ENCODE measurements around the gene LMOD3.

The LMOD3 gene

GRCh38 chr3:69082361-69082760 lies 40.0 kb downstream of the LMOD3 start:
- no peak overlapping the region for H3K4me3 ChIP-seq (replicated peaks; ENCODE audit: insufficient read depth, low read length)

GRCh38 chr3:69081583-69082262 lies 40.7 kb downstream of the LMOD3 start:
- TF ChIP-seq GABPA (IDR thresholded peaks at IDR 0.05; ENCODE audit: low read depth): no peak
- no peak for TF ChIP-seq REST (IDR thresholded peaks at IDR 0.05; ENCODE audit: insufficient replicate concordance, low read depth)
- no peak for TF ChIP-seq CTCF (IDR thresholded peaks at IDR 0.05; ENCODE audit: insufficient read depth, low read length)
- TF ChIP-seq POLR2AphosphoS5 (IDR thresholded peaks at IDR 0.05; ENCODE audit: low read depth): no peak
- no peak for TF ChIP-seq SPI1 (IDR thresholded peaks at IDR 0.05; ENCODE audit: borderline replicate concordance, low read depth)
- H3K27ac ChIP-seq (replicated peaks): no peak overlapping the region
- H3K27me3 ChIP-seq (ENCODE audit: insufficient read depth, poor library complexity, severe bottlenecking): no peaks in the 10 kb centered on the region
- H3K4me3 ChIP-seq (replicated peaks; ENCODE audit: insufficient read depth, low read length): no peak overlapping the region
- no peak for DNase-seq (ENCODE audit: low read depth in 1 of 2, low spot score in 1 of 2)

More at GRCh38 chr3:69082361-69082760, 40.0 kb downstream of the LMOD3 start:
- no peaks in the 10 kb centered on the region for H3K27me3 ChIP-seq (ENCODE audit: insufficient read depth, poor library complexity, severe bottlenecking)
- no peak for DNase-seq (ENCODE audit: low read depth in 1 of 2, low spot score in 1 of 2)
- H3K27ac ChIP-seq (replicated peaks): no peak overlapping the region
- no peak for TF ChIP-seq POLR2AphosphoS5 (IDR thresholded peaks at IDR 0.05; ENCODE audit: low read depth)
- no peak for TF ChIP-seq GABPA (IDR thresholded peaks at IDR 0.05; ENCODE audit: low read depth)

GRCh38 chr3:69080233-69080920 lies 42.0 kb downstream of the LMOD3 start, which contains the start of gene UBA3:
Gene UBA3 (minus strand): TSS chr3:69080365. CDS start chr3:69080353, 12 bp downstream.
- TF ChIP-seq REST (IDR thresholded peaks at IDR 0.05; ENCODE audit: insufficient replicate concordance, low read depth) (peak; percentile 48), SPI1 (IDR thresholded peaks at IDR 0.05; ENCODE audit: borderline replicate concordance, low read depth) (no peak), POLR2AphosphoS5 (IDR thresholded peaks at IDR 0.05; ENCODE audit: low read depth) (peak; percentile 71; the same call in 1 of the 2 replicates)
- Histone ChIP-seq H3K27me3 (ENCODE audit: insufficient read depth, poor library complexity, severe bottlenecking) (no peaks in the 10 kb centered on the region), H3K27ac (replicated peaks) (peak within 1 kb of the TSS; percentile 64), H3K4me3 (replicated peaks; ENCODE audit: insufficient read depth, low read length) (peak within 1 kb of the TSS; percentile 78)
- DNase-seq (ENCODE audit: low read depth in 1 of 2, low spot score in 1 of 2): peak; percentile 57 to 90

GRCh38 chr3:69079269-69080159 lies 42.9 kb downstream of the LMOD3 start:
- TF ChIP-seq SPI1 (IDR thresholded peaks at IDR 0.05; ENCODE audit: borderline replicate concordance, low read depth) (no peak), POLR2AphosphoS5 (IDR thresholded peaks at IDR 0.05; ENCODE audit: low read depth) (no peak), REST (IDR thresholded peaks at IDR 0.05; ENCODE audit: insufficient replicate concordance, low read depth) (no peak), GABPA (IDR thresholded peaks at IDR 0.05; ENCODE audit: low read depth) (no peak), CTCF (IDR thresholded peaks at IDR 0.05; ENCODE audit: insufficient read depth, low read length) (no peak)
- Histone ChIP-seq H3K27me3 (ENCODE audit: insufficient read depth, poor library complexity, severe bottlenecking) (no peaks in the 10 kb centered on the region), H3K27ac (replicated peaks) (peak overlapping the region; percentile 64), H3K4me3 (replicated peaks; ENCODE audit: insufficient read depth, low read length) (peak overlapping the region; percentile 78)
- peak in 1 of 2 experiments; percentile 18 for DNase-seq (ENCODE audit: low read depth in 1 of 2, low spot score in 1 of 2)
